Thyroid gland (tissue), 4 donors: ENCODE measurements around the gene RAB11FIP3. TPM values are rescaled to one million over a fixed set of nuclear protein-coding genes. Genes with fewer than 3 reads are reported as not detected.

Experiments used
- DNase-seq, 2 donors: peaks; one replicate each; pipeline ENCODE4 v3.0.0-alpha.2; 2019
- H3K27ac ChIP-seq, 3 donors: fragments of 200-600 bp; sonication (generic); 1 replicate in 2 of 3; 2 replicates in 1 of 3; pipeline ENCODE4 v1.5.1; 2016 to 2019; ENCODE audit warnings: mild to moderate bottlenecking in 1 of 3, moderate library complexity in 1 of 3
- H3K27me3 ChIP-seq: fragments of 200-600 bp; sonication (generic); one replicate; pipeline ENCODE4 v1.5.1; 2019
- H3K36me3 ChIP-seq, 2 donors: fragments of 200-600 bp; sonication (generic); one replicate each; pipeline ENCODE4 v1.5.1; 2016 to 2019
- H3K4me1 ChIP-seq, 2 donors: fragments of 200-600 bp; sonication (generic); one replicate each; pipeline ENCODE4 v1.5.1; 2017 to 2019
- H3K4me3 ChIP-seq, 3 donors: fragments of 200-600 bp; sonication (generic); replicated peaks in 1 of 3; 1 replicate in 2 of 3; 2 replicates in 1 of 3; pipeline ENCODE4 v1.5.1; 2016; ENCODE audit warnings: mild to moderate bottlenecking in 1 of 3
- H3K9me3 ChIP-seq: fragments of 200-600 bp; sonication (generic); one replicate; pipeline ENCODE4 v1.5.1; 2017
- POLR2A ChIP-seq, 2 donors: fragments of 450-650 bp; IDR thresholded peaks; one replicate each; pipeline ENCODE4 v1.6.1; 2017; ENCODE audit warnings: antibody characterized with exemption in 2 of 2, mild to moderate bottlenecking in 2 of 2, moderate library complexity in 1 of 2
- WGBS, 2 donors: methylation state at CpG; one replicate each; pipeline ENCODE4 v1.1.5; 2017; 5-methylcytosine and 5-hydroxymethylcytosine counted together
- intact Hi-C: fragments of 100-400 bp; cut with DNase I; formaldehyde crosslinking; loops from one replicate; pipeline ENCODE4 v1.15.1; 2023
- total RNA-seq, 4 donors: library from RNA; depleted of rRNA; stranded (reverse); fragments of >200 nt; gene quantifications; one replicate each; pipeline ENCODE4 v1.2.3, GENCODE V29; 2016
- TF ChIP-seq, protein P1 (sequence below), 6 experiments: fragments of 200-600 bp in 3 of 6; fragments of 450-650 bp in 3 of 6; sonication (generic) in 3 of 6; IDR thresholded peaks; one replicate each; pipeline ENCODE4 v1.5.1; 2016 to 2019; ENCODE audit warnings: antibody characterized with exemption in 6 of 6, mild to moderate bottlenecking in 2 of 6, inconsistent platforms in 1 of 6, moderate library complexity in 1 of 6

The RAB11FIP3 gene
- total RNA-seq, 4 donors from 2014 or later = 26.6 to 34.3 (median 28.0) TPM

DNA sequence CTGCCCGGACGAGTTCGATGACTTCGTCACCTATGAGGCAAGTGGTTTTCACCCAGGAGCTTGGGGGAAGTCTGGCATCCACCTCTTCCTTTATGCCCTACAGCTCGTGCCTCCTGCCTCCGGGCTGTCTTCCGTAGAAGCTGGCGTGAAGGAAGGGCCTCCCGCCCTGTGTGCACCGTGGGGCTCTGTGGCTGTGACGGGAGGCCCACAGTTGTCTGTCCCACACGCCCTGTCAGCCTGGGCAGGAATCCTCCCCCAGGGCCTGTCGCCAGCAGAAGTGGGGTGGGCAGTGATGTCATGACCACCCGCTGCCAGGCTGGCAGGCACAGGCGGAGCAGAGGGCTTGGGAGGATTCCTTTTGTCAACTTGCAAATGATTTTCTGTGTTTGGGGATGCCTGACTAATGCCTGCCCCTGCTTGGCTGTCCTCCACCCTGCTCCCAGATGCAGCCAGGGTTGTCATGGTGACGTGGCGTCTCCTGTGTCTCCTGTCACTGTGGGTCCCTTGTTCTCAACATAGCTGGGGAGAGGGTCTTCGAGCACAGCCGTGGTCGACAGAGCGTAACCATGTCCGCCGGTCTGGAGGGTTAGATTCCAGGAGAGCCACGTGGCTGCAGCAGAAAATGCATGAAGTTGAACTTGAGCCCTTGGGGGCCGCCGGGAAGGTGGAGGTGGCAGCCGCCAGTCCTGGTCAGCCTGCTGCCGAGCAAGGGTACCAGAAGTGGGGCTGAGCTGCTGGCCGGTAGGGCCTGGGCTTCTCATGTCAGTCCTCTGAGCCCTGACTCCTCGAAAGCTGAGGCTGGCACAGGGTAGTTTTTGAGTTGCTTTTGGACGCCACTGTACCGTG lies 46.1 kb downstream of the RAB11FIP3 start:
- Histone ChIP-seq H3K9me3 (no peaks in the 10 kb centered on the region), H3K27ac (no peak overlapping the region), H3K27me3 (no peaks in the 10 kb centered on the region), H3K4me3 (no peak overlapping the region), H3K4me1 (no peaks in the 10 kb centered on the region), H3K36me3 (no peaks in the 10 kb centered on the region)
- no peak for DNase-seq
- intact Hi-C loops = no loop called here
- TF ChIP-seq, protein P1, sequence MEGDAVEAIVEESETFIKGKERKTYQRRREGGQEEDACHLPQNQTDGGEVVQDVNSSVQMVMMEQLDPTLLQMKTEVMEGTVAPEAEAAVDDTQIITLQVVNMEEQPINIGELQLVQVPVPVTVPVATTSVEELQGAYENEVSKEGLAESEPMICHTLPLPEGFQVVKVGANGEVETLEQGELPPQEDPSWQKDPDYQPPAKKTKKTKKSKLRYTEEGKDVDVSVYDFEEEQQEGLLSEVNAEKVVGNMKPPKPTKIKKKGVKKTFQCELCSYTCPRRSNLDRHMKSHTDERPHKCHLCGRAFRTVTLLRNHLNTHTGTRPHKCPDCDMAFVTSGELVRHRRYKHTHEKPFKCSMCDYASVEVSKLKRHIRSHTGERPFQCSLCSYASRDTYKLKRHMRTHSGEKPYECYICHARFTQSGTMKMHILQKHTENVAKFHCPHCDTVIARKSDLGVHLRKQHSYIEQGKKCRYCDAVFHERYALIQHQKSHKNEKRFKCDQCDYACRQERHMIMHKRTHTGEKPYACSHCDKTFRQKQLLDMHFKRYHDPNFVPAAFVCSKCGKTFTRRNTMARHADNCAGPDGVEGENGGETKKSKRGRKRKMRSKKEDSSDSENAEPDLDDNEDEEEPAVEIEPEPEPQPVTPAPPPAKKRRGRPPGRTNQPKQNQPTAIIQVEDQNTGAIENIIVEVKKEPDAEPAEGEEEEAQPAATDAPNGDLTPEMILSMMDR (IDR thresholded peaks at IDR 0.05) = no peak
- TF ChIP-seq POLR2A (IDR thresholded peaks at IDR 0.05) = no peak
- WGBS, 2 donors = 74 to 83% methylated on average over 20 to 21 of the region's 32 CpGs

GRCh38 chr16:472199-472504 lies 46.7 kb downstream of the RAB11FIP3 start:
- Histone ChIP-seq H3K27ac (no peak overlapping the region), H3K27me3 (no peaks in the 10 kb centered on the region), H3K4me1 (no peaks in the 10 kb centered on the region), H3K9me3 (no peaks in the 10 kb centered on the region), H3K36me3 (no peaks in the 10 kb centered on the region), H3K4me3 (no peak overlapping the region)
- 95 to 100% methylated on average over 4 to 5 of the region's 9 CpGs for WGBS, 2 donors
- intact Hi-C loops = no loop called here
- TF ChIP-seq POLR2A (IDR thresholded peaks at IDR 0.05) = no peak
- TF ChIP-seq, protein P1 (IDR thresholded peaks at IDR 0.05) = no peak
- no peak for DNase-seq

GRCh38 chr16:473046-474043 lies 47.9 kb downstream of the RAB11FIP3 start:
- no peaks in the 10 kb centered on the region for H3K27me3 ChIP-seq
- no peak for DNase-seq
- H3K9me3 ChIP-seq = no peaks in the 10 kb centered on the region
- no peaks in the 10 kb centered on the region for H3K36me3 ChIP-seq
- no peak overlapping the region for H3K27ac ChIP-seq
- no peaks in the 10 kb centered on the region for H3K4me1 ChIP-seq
- 93 to 95% methylated on average over 32 of the region's 32 CpGs for WGBS, 2 donors
- no peak overlapping the region for H3K4me3 ChIP-seq
- TF ChIP-seq, protein P1 (IDR thresholded peaks at IDR 0.05) = no peak
- TF ChIP-seq POLR2A (IDR thresholded peaks at IDR 0.05) = no peak
- intact Hi-C loops = no loop called here

- DNase-seq = no peak
- Histone ChIP-seq H3K4me3 (no peak overlapping the region), H3K36me3 (no peaks in the 10 kb centered on the region), H3K9me3 (no peaks in the 10 kb centered on the region), H3K27ac (no peak overlapping the region), H3K4me1 (no peaks in the 10 kb centered on the region), H3K27me3 (no peaks in the 10 kb centered on the region)
- intact Hi-C loops = no loop called here
- TF ChIP-seq, protein P1 (IDR thresholded peaks at IDR 0.05) = no peak
- TF ChIP-seq POLR2A (IDR thresholded peaks at IDR 0.05) = no peak
- WGBS, 2 donors = 79 to 82% methylated on average over 19 of the region's 19 CpGs
Measured at GRCh38 chr16:474420-475122, 49.1 kb downstream of the RAB11FIP3 start.
